Endothelial cell of umbilical vein (primary cell): ENCODE results near the gene AMBP. TPM values are rescaled to one million over a fixed set of nuclear protein-coding genes. Genes with fewer than 3 reads are reported as not detected.

Source experiments
- BruUV-seq: library from RNA; stranded (reverse); fragments of 400-500 nt; replicated peaks from 2 replicates; lab custom pipeline; 2021; lab: Mats Ljungman, UMichigan
- CTCF ChIA-PET: fragments of 300-600, 350-600 bp; sonication (Branson Sonifier 250); formaldehyde crosslinking; loops from one replicate; lab custom pipeline; 2021; ENCODE audit warnings: antibody characterized with exemption, inconsistent platforms; lab: Charles Lee
- POLR2A ChIA-PET: fragments of 300-600, 350-600 bp; sonication (Branson Sonifier 250); formaldehyde crosslinking; loops from one replicate; lab custom pipeline; 2021; ENCODE audit warnings: antibody characterized with exemption, inconsistent platforms; lab: Charles Lee
- DNase-seq: peaks from one replicate; pipeline ENCODE4 v3.0.0-alpha.2; 2011; ENCODE audit warnings: low read depth, low spot score
- FAIRE-seq: peaks from 2 replicates; lab custom pipeline; 2011; peaks lifted over from hg19 to GRCh38; lab: Jason Lieb, UNC
- H2AFZ ChIP-seq: 2 replicates; pipeline ENCODE4 v1.6.0; 2012; ENCODE audit warnings: low read depth, low read length, control low read depth, inconsistent platforms
- H3K27ac ChIP-seq: 2 replicates; pipeline ENCODE4 v1.5.1; 2011; ENCODE audit warnings: low read depth, mild to moderate bottlenecking, control low read depth, low read length, moderate library complexity; ENCODE audit not compliant: insufficient read depth
- H3K27me3 ChIP-seq, 2 experiments: 2 replicates each; pipeline versions ENCODE4 v1.6.0 to v1.6.1; 2011; ENCODE audit warnings: low read length in 2 of 2, mixed read lengths in 1 of 2; ENCODE audit not compliant: control insufficient read depth in 2 of 2, insufficient read depth in 2 of 2
- H3K36me3 ChIP-seq, 2 experiments: 2 replicates in 1 of 2; 3 replicates in 1 of 2; pipeline ENCODE4 v1.5.1; 2011; ENCODE audit warnings: low read length in 2 of 2, mild to moderate bottlenecking in 1 of 2, moderate library complexity in 1 of 2; ENCODE audit not compliant: control insufficient read depth in 2 of 2, insufficient read depth in 2 of 2; ENCODE audit errors: extremely low read depth in 1 of 2
- H3K4me1 ChIP-seq: 3 replicates; pipeline ENCODE4 v1.5.1; 2011; ENCODE audit warnings: mild to moderate bottlenecking, low read length; ENCODE audit not compliant: control insufficient read depth, insufficient read depth; ENCODE audit errors: extremely low read depth
- H3K4me2 ChIP-seq: 2 replicates; pipeline ENCODE4 v1.6.1; 2011; ENCODE audit warnings: low read length, control low read depth, mixed read lengths; ENCODE audit not compliant: insufficient read depth
- H3K4me3 ChIP-seq, 3 experiments: fragments of 200-600 bp in 1 of 3; sonication (generic), shearing (Covaris generic) in 1 of 3; replicated peaks in 1 of 3; 2 replicates each; pipeline ENCODE4 v1.5.1; 2011 to 2016; ENCODE audit warnings: control low read depth in 3 of 3, low read length in 3 of 3, mild to moderate bottlenecking in 2 of 3, inconsistent platforms in 1 of 3, low read depth in 1 of 3, moderate library complexity in 1 of 3; ENCODE audit not compliant: insufficient read depth in 1 of 3
- H3K79me2 ChIP-seq: 2 replicates; pipeline ENCODE4 v1.6.0; 2012; ENCODE audit warnings: low read length, inconsistent platforms; ENCODE audit not compliant: control insufficient read depth, insufficient read depth
- H3K9ac ChIP-seq: replicated peaks from 2 replicates; pipeline ENCODE3; 2011; ENCODE audit warnings: low read length, control low read depth; ENCODE audit not compliant: insufficient read depth; ENCODE audit errors: extremely low read depth
- H3K9me1 ChIP-seq: replicated peaks from 3 replicates; pipeline ENCODE4 v1.6.0; 2011; ENCODE audit warnings: mild to moderate bottlenecking, low read length; ENCODE audit not compliant: control insufficient read depth, insufficient read depth; ENCODE audit errors: extremely low read depth
- H3K9me3 ChIP-seq: replicated peaks from 2 replicates; pipeline ENCODE4 v1.5.1; 2012; ENCODE audit warnings: low read length, inconsistent platforms; ENCODE audit not compliant: control insufficient read depth, insufficient read depth
- H4K20me1 ChIP-seq: replicated peaks from 2 replicates; pipeline ENCODE3; 2011; ENCODE audit warnings: mild to moderate bottlenecking, low read length; ENCODE audit not compliant: control insufficient read depth, insufficient read depth; ENCODE audit errors: extremely low read depth
- FOS ChIP-seq: IDR thresholded peaks from 2 replicates; pipeline ENCODE4 v1.6.1; 2011; ENCODE audit warnings: mild to moderate bottlenecking, low read length, moderate library complexity, borderline replicate concordance; ENCODE audit not compliant: insufficient read depth
- MAX ChIP-seq: IDR thresholded peaks from 2 replicates; pipeline ENCODE4 v1.6.1; 2011; ENCODE audit not compliant: insufficient read depth, insufficient read length
- MYC ChIP-seq: IDR thresholded peaks from one replicate; pipeline ENCODE4 v1.6.1; 2011; ENCODE audit warnings: mild to moderate bottlenecking, low read depth, low read length
- POLR2A ChIP-seq: IDR thresholded peaks from 2 replicates; pipeline ENCODE4 v1.6.1; 2012; ENCODE audit warnings: low read depth, mild to moderate bottlenecking, control low read depth, low read length
- POLR2AphosphoS5 ChIP-seq: IDR thresholded peaks from 2 replicates; pipeline ENCODE4 v1.6.1; 2012; ENCODE audit warnings: low read depth, mild to moderate bottlenecking, control low read depth, low read length, moderate library complexity; ENCODE audit not compliant: insufficient read depth
- dilution Hi-C: fragments of 300-500 bp; cut with MboI; formaldehyde crosslinking; loops from one replicate; pipeline ENCODE4 v1.15.0; 2019; ENCODE audit warnings: low sequenced_read_pairs; ENCODE audit not compliant: extremely low pct_ligation_motif_present
- intact Hi-C: fragments of 100-400 bp; cut with micrococcal nuclease; formaldehyde crosslinking; loops from one replicate; pipeline ENCODE4 v1.10.0; 2022
- polyA plus RNA-seq, 4 experiments: library from polyadenylated mRNA; depleted of rRNA in 3 of 4; stranded (reverse) in 3 of 4; unstranded in 1 of 4; fragments of >200 nt; gene quantifications; 2 replicates each; pipeline versions ENCODE4 v1.2.1 to v1.2.3, GENCODE V29; 2011 to 2012; ENCODE audit warnings: missing spikeins in 1 of 4
- total RNA-seq: library from RNA; stranded (reverse); gene quantifications from 2 replicates; pipeline ENCODE4 v1.2.3, GENCODE V29; 2021
- TF ChIP-seq, protein P1 (sequence below), 2 donors: IDR thresholded peaks; 1 replicate in 1 of 2; 2 replicates in 1 of 2; pipeline ENCODE4 v1.5.1; 2011; ENCODE audit warnings: low read length in 2 of 2, mild to moderate bottlenecking in 2 of 2, moderate library complexity in 2 of 2, control low read depth in 1 of 2, inconsistent platforms in 1 of 2, low read depth in 1 of 2; ENCODE audit not compliant: insufficient read depth in 1 of 2; ENCODE audit errors: extremely low read depth in 1 of 2

AMBP gene
- total and polyA plus RNA-seq, 2 donors (not counting 3 experiments of a cell fraction or from before 2014, with no cell fraction given) = not detected

GRCh38 chr9:114091711-114092110, 13.6 kb upstream of the AMBP start:
- dilution Hi-C loops = loop anchor here (25.0 kb wide), 1 partner anchor 196 kb away; no protein-coding TSS in a partner anchor
- FAIRE-seq (no peak), DNase-seq (no peak)
- CTCF ChIA-PET = interaction anchor here (1.1 to 5.8 kb wide), 2 partner anchors 9 to 16 kb away, joined by 4 to 64 read pairs; no protein-coding TSS in a partner anchor
- peaks cover 2 to 5% of the 10 kb centered on the region in 2 experiments for H3K27me3 ChIP-seq
- H3K4me2 ChIP-seq = no peak overlapping the region
- no peaks in the 10 kb centered on the region for H3K36me3 ChIP-seq
- no peaks in the 10 kb centered on the region for H3K79me2 ChIP-seq
- no peaks in the 10 kb centered on the region for H3K4me1 ChIP-seq
- intact Hi-C loops = no loop called here
- H3K9me1 ChIP-seq = no peaks in the 10 kb centered on the region
- H3K9me3 ChIP-seq = no peaks in the 10 kb centered on the region
- H3K4me3 ChIP-seq = no peak overlapping the region
- no peaks in the 10 kb centered on the region for H4K20me1 ChIP-seq
- no peak overlapping the region for H3K9ac ChIP-seq
- no peak overlapping the region for H2AFZ ChIP-seq
- TF ChIP-seq MAX (no peak), FOS (no peak), POLR2A (no peak), POLR2AphosphoS5 (no peak), MYC (no peak)
- TF ChIP-seq, protein P1, sequence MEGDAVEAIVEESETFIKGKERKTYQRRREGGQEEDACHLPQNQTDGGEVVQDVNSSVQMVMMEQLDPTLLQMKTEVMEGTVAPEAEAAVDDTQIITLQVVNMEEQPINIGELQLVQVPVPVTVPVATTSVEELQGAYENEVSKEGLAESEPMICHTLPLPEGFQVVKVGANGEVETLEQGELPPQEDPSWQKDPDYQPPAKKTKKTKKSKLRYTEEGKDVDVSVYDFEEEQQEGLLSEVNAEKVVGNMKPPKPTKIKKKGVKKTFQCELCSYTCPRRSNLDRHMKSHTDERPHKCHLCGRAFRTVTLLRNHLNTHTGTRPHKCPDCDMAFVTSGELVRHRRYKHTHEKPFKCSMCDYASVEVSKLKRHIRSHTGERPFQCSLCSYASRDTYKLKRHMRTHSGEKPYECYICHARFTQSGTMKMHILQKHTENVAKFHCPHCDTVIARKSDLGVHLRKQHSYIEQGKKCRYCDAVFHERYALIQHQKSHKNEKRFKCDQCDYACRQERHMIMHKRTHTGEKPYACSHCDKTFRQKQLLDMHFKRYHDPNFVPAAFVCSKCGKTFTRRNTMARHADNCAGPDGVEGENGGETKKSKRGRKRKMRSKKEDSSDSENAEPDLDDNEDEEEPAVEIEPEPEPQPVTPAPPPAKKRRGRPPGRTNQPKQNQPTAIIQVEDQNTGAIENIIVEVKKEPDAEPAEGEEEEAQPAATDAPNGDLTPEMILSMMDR (IDR thresholded peaks at IDR 0.05; ENCODE audit: extremely low read depth in 1 of 2, insufficient read depth in 1 of 2, low read depth in 1 of 2, low read length in 2 of 2) = no peak
- no peak overlapping the region for H3K27ac ChIP-seq
- POLR2A ChIA-PET = interaction anchor here (0.7 kb wide), 1 partner anchor 501 kb away, joined by 5 read pairs; no protein-coding TSS in a partner anchor
- no TSS peak for BruUV-seq
